Measurements from ENCODE around the gene NTN1.

The NTN1 gene

DNA sequence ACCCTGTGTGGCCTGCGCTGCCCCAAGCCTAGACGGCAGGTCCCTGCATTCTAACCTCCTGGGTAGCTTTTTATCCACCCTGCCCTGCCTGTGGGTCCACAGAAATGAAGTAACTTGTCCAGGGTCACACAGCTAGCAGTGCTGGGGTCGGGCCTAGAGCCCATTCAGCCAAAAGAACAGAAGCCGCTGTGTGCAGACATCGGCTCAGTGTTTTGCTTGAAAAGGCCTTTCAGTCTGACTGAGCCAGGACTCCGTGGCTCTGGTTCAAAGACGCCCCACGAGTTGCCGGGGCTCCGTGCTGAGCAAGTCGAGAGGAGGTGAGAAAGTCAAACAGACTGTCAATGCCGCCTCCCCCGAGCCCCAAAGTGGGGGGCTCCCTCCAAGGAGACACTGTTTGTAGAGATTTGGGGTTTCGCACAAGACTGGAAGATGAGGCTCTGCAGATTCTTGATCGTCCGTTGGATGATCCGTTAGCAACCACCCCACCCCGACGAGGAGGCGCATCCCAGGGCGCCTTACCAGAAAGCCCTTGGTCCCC lies 226.2 kb downstream of the NTN1 start:
- Histone ChIP-seq H3K36me3 (ENCODE audit: control insufficient read depth in 4 of 4, insufficient read depth in 4 of 4, low read length in 3 of 4) (peaks cover 0 to 7% (median 2%) of the 10 kb centered on the region in 4 experiments), H3K4me1 (ENCODE audit: control extremely low read depth in 1 of 4, control insufficient read depth in 4 of 4, insufficient read depth in 4 of 4, low read length in 3 of 4) (peaks cover 0 to 9% (median 0%) of the 10 kb centered on the region in 4 experiments), H3K27ac (ENCODE audit: insufficient read depth in 1 of 2, low read depth in 1 of 2, low read length in 2 of 2, poor library complexity in 1 of 2, severe bottlenecking in 2 of 2) (no peak overlapping the region), H3K27me3 (replicated peaks in 2 of 5; ENCODE audit: control insufficient read depth in 4 of 5, insufficient read depth in 5 of 5, low read length in 4 of 5) (no peaks in the 10 kb centered on the region), H3K4me3 (ENCODE audit: control insufficient read depth in 1 of 7, extremely low read depth in 1 of 7, insufficient read depth in 4 of 7, low read depth in 2 of 7, low read length in 6 of 7) (no peak overlapping the region), H3K9me3 (ENCODE audit: control extremely low read depth in 1 of 5, control insufficient read depth in 4 of 5, insufficient read depth in 2 of 5, low read depth in 1 of 5, low read length in 4 of 5) (no peaks in the 10 kb centered on the region)
- DNase-seq = no peak
- CTCF ChIA-PET = no interaction called here
- POLR2A ChIA-PET = no interaction called here
- over 99% methylated on average over 17 of the region's 21 CpGs for WGBS (ENCODE audit: insufficient coverage)

DNA sequence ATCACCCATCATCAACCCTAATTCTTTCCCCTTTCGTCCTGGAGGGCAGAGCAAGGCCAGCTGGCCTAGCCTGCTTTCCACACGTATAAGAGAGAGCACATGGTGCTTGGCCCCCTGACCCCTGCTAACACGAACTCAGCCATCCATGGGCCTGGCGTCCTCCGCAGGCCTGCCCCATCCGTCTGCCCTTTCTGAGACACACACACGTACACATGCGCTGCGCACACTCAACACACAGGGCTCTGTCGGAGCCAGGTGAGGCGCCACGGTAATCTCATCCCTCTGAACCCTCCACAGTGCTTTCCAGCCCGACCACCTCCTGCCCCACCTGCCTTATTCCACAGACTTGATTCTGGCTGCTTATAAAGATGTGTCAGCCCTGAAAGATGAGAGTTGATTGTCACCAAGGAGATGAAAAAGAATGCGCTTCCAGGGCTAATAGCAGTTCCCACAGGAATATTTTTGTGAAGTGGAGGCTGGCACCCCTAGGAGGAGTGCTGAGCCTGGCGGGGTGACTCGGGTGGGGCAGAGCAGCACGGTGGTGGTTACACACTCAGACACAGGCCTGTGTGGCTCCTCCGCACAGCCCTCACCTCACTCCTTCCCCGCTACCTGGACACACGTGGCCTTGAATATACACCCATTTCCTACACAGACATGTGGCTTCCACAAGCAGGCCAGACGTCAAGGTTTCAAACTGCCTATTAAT lies 228.1 kb downstream of the NTN1 start:
- ChIA-PET CTCF (interaction anchor here (1.3 kb wide), 1 partner anchor 12 kb away, joined by 4 read pairs; no protein-coding TSS in a partner anchor), POLR2A (no interaction called here)
- H3K36me3 ChIP-seq (ENCODE audit: control insufficient read depth in 4 of 4, insufficient read depth in 4 of 4, low read length in 3 of 4) = peaks cover 0 to 7% (median 2%) of the 10 kb centered on the region in 4 experiments
- peaks cover 0 to 20% (median under 1%) of the 10 kb centered on the region in 4 experiments for H3K4me1 ChIP-seq (ENCODE audit: control extremely low read depth in 1 of 4, control insufficient read depth in 4 of 4, insufficient read depth in 4 of 4, low read length in 3 of 4)
- H3K27me3 ChIP-seq (replicated peaks in 2 of 5; ENCODE audit: control insufficient read depth in 4 of 5, insufficient read depth in 5 of 5, low read length in 4 of 5) = no peaks in the 10 kb centered on the region
- no peaks in the 10 kb centered on the region for H3K9me3 ChIP-seq (ENCODE audit: control extremely low read depth in 1 of 5, control insufficient read depth in 4 of 5, insufficient read depth in 2 of 5, low read depth in 1 of 5, low read length in 4 of 5)
- 98% methylated on average over 17 of the region's 21 CpGs for WGBS (ENCODE audit: insufficient coverage)
- no peak for DNase-seq
- H3K27ac ChIP-seq (ENCODE audit: insufficient read depth in 1 of 2, low read depth in 1 of 2, low read length in 2 of 2, poor library complexity in 1 of 2, severe bottlenecking in 2 of 2) = no peak overlapping the region
- H3K4me3 ChIP-seq (ENCODE audit: control insufficient read depth in 1 of 7, extremely low read depth in 1 of 7, insufficient read depth in 4 of 7, low read depth in 2 of 7, low read length in 6 of 7) = no peak overlapping the region

DNA sequence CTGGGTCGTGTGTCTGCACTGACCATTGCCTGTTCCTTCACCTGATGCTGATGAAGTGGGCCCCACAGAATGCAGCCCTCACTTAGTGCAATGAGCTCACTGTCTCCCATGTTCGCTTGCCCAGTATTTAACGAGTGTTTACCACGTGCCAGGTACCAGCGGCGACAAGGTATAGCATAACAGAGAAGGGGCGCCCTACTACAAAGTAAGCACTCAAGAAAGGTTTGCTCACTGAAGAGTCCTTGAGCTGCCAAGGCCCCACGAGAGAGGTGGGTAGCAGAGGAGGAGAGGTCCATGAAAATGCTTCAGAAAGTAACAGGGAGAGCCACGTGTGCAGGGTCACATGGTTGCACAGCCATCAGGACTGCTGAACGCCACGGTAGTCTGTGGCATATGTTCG lies 230.0 kb downstream of the NTN1 start:
- Histone ChIP-seq H3K27me3 (replicated peaks in 2 of 5; ENCODE audit: control insufficient read depth in 4 of 5, insufficient read depth in 5 of 5, low read length in 4 of 5) (no peaks in the 10 kb centered on the region), H3K4me3 (ENCODE audit: control insufficient read depth in 1 of 7, extremely low read depth in 1 of 7, insufficient read depth in 4 of 7, low read depth in 2 of 7, low read length in 6 of 7) (no peak overlapping the region), H3K4me1 (ENCODE audit: control extremely low read depth in 1 of 4, control insufficient read depth in 4 of 4, insufficient read depth in 4 of 4, low read length in 3 of 4) (peaks cover under 1 to 33% (median 7%) of the 10 kb centered on the region in 4 experiments), H3K27ac (ENCODE audit: insufficient read depth in 1 of 2, low read depth in 1 of 2, low read length in 2 of 2, poor library complexity in 1 of 2, severe bottlenecking in 2 of 2) (no peak overlapping the region), H3K36me3 (ENCODE audit: control insufficient read depth in 4 of 4, insufficient read depth in 4 of 4, low read length in 3 of 4) (peaks cover 0 to 7% (median 1%) of the 10 kb centered on the region in 4 experiments), H3K9me3 (ENCODE audit: control extremely low read depth in 1 of 5, control insufficient read depth in 4 of 5, insufficient read depth in 2 of 5, low read depth in 1 of 5, low read length in 4 of 5) (no peaks in the 10 kb centered on the region)
- ChIA-PET CTCF (no interaction called here), POLR2A (no interaction called here)
- 92% methylated on average over 12 of the region's 12 CpGs for WGBS (ENCODE audit: insufficient coverage)
- no peak for DNase-seq

DNA sequence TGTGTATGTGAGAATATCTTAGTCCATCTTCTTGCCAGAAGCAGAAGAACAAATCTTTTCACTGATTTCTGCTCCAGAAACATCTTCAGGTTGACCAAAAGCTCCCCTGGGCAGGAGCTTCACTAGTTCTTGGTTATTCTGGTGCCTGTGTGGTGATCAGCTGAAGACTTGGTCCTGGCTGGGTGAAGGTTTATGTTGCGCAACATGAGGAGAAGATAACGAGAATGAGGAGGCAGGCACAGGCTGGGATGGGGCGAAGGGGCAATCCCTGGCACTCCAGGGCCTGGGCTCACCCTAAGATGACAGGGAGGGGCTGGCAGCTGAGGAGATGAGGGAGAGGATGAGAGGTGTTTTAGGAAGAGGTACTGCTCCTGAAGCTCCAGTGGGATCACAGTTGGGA lies 232.0 kb downstream of the NTN1 start:
- WGBS (ENCODE audit: insufficient coverage) = 93% methylated on average over 3 of the region's 3 CpGs

DNA sequence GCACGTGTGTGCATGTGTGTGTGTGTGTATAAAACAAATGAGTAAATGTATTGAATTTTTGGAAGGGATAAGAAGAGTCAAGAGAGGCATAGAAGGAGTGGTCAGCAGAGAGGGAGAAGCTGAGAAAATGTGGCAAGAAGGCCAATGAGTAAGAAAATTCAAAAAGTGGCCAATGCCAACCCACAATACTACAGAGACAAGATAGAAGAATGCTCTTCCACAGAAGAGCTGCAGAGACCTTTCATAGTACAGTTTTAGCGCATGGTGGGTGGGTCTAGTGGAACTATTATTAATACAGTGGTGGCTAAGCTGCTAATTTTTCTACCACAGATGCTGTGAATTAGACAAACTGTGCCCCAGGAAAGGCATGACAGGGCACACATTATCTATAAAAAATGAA lies 233.5 kb downstream of the NTN1 start:
- no peaks in the 10 kb centered on the region for H3K27me3 ChIP-seq (replicated peaks in 2 of 5; ENCODE audit: control insufficient read depth in 4 of 5, insufficient read depth in 5 of 5, low read length in 4 of 5)
- H3K36me3 ChIP-seq (ENCODE audit: control insufficient read depth in 4 of 4, insufficient read depth in 4 of 4, low read length in 3 of 4) = no peaks in the 10 kb centered on the region
- WGBS (ENCODE audit: insufficient coverage) = 100% methylated on average over 1 of the region's 2 CpGs
- ChIA-PET CTCF (interaction anchor here (0.9 to 2.6 kb wide), 2 partner anchors 14 to 37 kb away, joined by 4 to 10 read pairs; no protein-coding TSS in a partner anchor), POLR2A (interaction anchor here (0.5 kb wide), 1 partner anchor 184 kb away, joined by 3 read pairs; no protein-coding TSS in a partner anchor)
- H3K9me3 ChIP-seq (ENCODE audit: control extremely low read depth in 1 of 5, control insufficient read depth in 4 of 5, insufficient read depth in 2 of 5, low read depth in 1 of 5, low read length in 4 of 5) = no peaks in the 10 kb centered on the region
- no peak for DNase-seq
- H3K4me3 ChIP-seq (ENCODE audit: control insufficient read depth in 1 of 7, extremely low read depth in 1 of 7, insufficient read depth in 4 of 7, low read depth in 2 of 7, low read length in 6 of 7) = no peak overlapping the region
- no peak overlapping the region for H3K27ac ChIP-seq (ENCODE audit: insufficient read depth in 1 of 2, low read depth in 1 of 2, low read length in 2 of 2, poor library complexity in 1 of 2, severe bottlenecking in 2 of 2)
- peaks cover 7 to 68% (median 41%) of the 10 kb centered on the region in 4 experiments for H3K4me1 ChIP-seq (ENCODE audit: control extremely low read depth in 1 of 4, control insufficient read depth in 4 of 4, insufficient read depth in 4 of 4, low read length in 3 of 4)

More for the DNA sequence above, 232.0 kb downstream of the NTN1 start:
- H3K36me3 ChIP-seq (ENCODE audit: control insufficient read depth in 4 of 4, insufficient read depth in 4 of 4, low read length in 3 of 4) = peaks cover 0 to 3% (median 1%) of the 10 kb centered on the region in 4 experiments
- no peaks in the 10 kb centered on the region for H3K27me3 ChIP-seq (replicated peaks in 2 of 5; ENCODE audit: control insufficient read depth in 4 of 5, insufficient read depth in 5 of 5, low read length in 4 of 5)
- peaks cover 7 to 53% (median 27%) of the 10 kb centered on the region in 4 experiments for H3K4me1 ChIP-seq (ENCODE audit: control extremely low read depth in 1 of 4, control insufficient read depth in 4 of 4, insufficient read depth in 4 of 4, low read length in 3 of 4)
- H3K9me3 ChIP-seq (ENCODE audit: control extremely low read depth in 1 of 5, control insufficient read depth in 4 of 5, insufficient read depth in 2 of 5, low read depth in 1 of 5, low read length in 4 of 5) = no peaks in the 10 kb centered on the region
- no peak for DNase-seq
- ChIA-PET POLR2A (no interaction called here), CTCF (interaction anchor here (0.9 kb wide), 1 partner anchor 258 kb away, joined by 4 read pairs; no protein-coding TSS in a partner anchor)
- H3K4me3 ChIP-seq (ENCODE audit: control insufficient read depth in 1 of 7, extremely low read depth in 1 of 7, insufficient read depth in 4 of 7, low read depth in 2 of 7, low read length in 6 of 7) = no peak overlapping the region
- H3K27ac ChIP-seq (ENCODE audit: insufficient read depth in 1 of 2, low read depth in 1 of 2, low read length in 2 of 2, poor library complexity in 1 of 2, severe bottlenecking in 2 of 2) = no peak overlapping the region

DNA sequence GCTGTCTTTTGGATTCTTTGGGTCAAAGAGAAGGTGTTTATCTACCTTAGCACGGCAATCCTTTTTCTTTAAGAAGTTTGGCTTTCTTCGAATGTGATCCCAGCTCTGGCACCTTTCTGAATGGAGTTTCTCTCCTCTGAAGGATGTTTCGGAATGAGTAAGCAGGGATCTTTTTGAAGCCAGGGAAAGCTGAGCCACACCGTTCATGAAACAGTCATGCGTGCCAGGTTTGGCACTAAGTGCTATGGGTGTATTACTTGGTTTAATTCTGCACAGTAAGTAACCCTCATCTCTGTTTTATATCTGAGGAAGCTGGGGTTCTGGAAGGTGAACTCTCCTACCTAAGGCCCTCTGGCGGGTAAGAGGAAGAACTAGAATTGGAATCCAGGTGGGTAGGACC lies 234.5 kb downstream of the NTN1 start:
- Histone ChIP-seq H3K4me1 (ENCODE audit: control extremely low read depth in 1 of 4, control insufficient read depth in 4 of 4, insufficient read depth in 4 of 4, low read length in 3 of 4) (peaks cover 7 to 71% (median 44%) of the 10 kb centered on the region in 4 experiments), H3K36me3 (ENCODE audit: control insufficient read depth in 4 of 4, insufficient read depth in 4 of 4, low read length in 3 of 4) (no peaks in the 10 kb centered on the region), H3K27me3 (replicated peaks in 2 of 5; ENCODE audit: control insufficient read depth in 4 of 5, insufficient read depth in 5 of 5, low read length in 4 of 5) (no peaks in the 10 kb centered on the region), H3K27ac (ENCODE audit: insufficient read depth in 1 of 2, low read depth in 1 of 2, low read length in 2 of 2, poor library complexity in 1 of 2, severe bottlenecking in 2 of 2) (no peak overlapping the region), H3K9me3 (ENCODE audit: control extremely low read depth in 1 of 5, control insufficient read depth in 4 of 5, insufficient read depth in 2 of 5, low read depth in 1 of 5, low read length in 4 of 5) (no peaks in the 10 kb centered on the region), H3K4me3 (ENCODE audit: control insufficient read depth in 1 of 7, extremely low read depth in 1 of 7, insufficient read depth in 4 of 7, low read depth in 2 of 7, low read length in 6 of 7) (peak overlapping the region in 1 of 7 experiments; percentile 28)
- 85% methylated on average over 5 of the region's 6 CpGs for WGBS (ENCODE audit: insufficient coverage)
- ChIA-PET POLR2A (no interaction called here), CTCF (interaction anchor here (0.7 to 2.6 kb wide), 4 partner anchors 11 to 36 kb away, joined by 3 to 10 read pairs (median 4); no protein-coding TSS in a partner anchor)
- no peak for DNase-seq

DNA sequence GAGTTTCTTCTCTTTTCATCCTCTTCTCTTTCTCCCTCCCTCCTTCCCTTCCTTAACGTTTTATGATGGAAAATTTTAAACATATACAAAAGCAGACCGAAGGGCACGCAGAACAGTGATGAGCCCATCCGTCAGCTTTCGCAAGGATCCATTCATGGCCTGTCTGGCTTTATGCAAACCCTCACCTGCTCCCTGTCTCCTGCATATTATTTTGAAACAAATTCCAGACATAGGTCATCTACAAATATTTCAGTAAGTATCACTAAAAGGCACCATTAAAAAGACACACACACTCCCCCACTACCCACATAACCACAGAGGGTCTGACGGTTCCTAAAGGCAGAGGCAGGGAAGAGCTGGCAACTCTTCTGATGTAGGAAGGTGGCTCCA lies 235.0 kb downstream of the NTN1 start:
- CTCF ChIA-PET = interaction anchor here (0.8 to 2.6 kb wide), 4 partner anchors 11 to 36 kb away, joined by 3 to 10 read pairs (median 4); no protein-coding TSS in a partner anchor
- DNase-seq = no peak

More for the DNA sequence above, 235.0 kb downstream of the NTN1 start:
- POLR2A ChIA-PET = no interaction called here
- peak overlapping the region in 2 of 7 experiments; percentile 26 to 28 for H3K4me3 ChIP-seq (ENCODE audit: control insufficient read depth in 1 of 7, extremely low read depth in 1 of 7, insufficient read depth in 4 of 7, low read depth in 2 of 7, low read length in 6 of 7)
- WGBS (ENCODE audit: insufficient coverage) = 81% methylated on average over 6 of the region's 6 CpGs
- no peaks in the 10 kb centered on the region for H3K27me3 ChIP-seq (replicated peaks in 2 of 5; ENCODE audit: control insufficient read depth in 4 of 5, insufficient read depth in 5 of 5, low read length in 4 of 5)
- H3K27ac ChIP-seq (ENCODE audit: insufficient read depth in 1 of 2, low read depth in 1 of 2, low read length in 2 of 2, poor library complexity in 1 of 2, severe bottlenecking in 2 of 2) = no peak overlapping the region
- no peaks in the 10 kb centered on the region for H3K36me3 ChIP-seq (ENCODE audit: control insufficient read depth in 4 of 4, insufficient read depth in 4 of 4, low read length in 3 of 4)
- peaks cover 7 to 72% (median 49%) of the 10 kb centered on the region in 4 experiments for H3K4me1 ChIP-seq (ENCODE audit: control extremely low read depth in 1 of 4, control insufficient read depth in 4 of 4, insufficient read depth in 4 of 4, low read length in 3 of 4)
- no peaks in the 10 kb centered on the region for H3K9me3 ChIP-seq (ENCODE audit: control extremely low read depth in 1 of 5, control insufficient read depth in 4 of 5, insufficient read depth in 2 of 5, low read depth in 1 of 5, low read length in 4 of 5)

Data from common myeloid progenitor, CD34-positive (primary cell).